GM23248 (cell line): Measurements from ENCODE around the gene AXIN1. TPM values are rescaled to one million over a fixed set of nuclear protein-coding genes. Genes with fewer than 3 reads are reported as not detected.

Experiments used
- DNase-seq: peaks from one replicate; pipeline ENCODE4 v3.0.0-alpha.2; 2015
- H2AFZ ChIP-seq: fragments of 200-600 bp; sonication (generic); 2 replicates; pipeline ENCODE4 v1.6.1; 2016; ENCODE audit warnings: antibody characterized with exemption
- H3F3A ChIP-seq: fragments of 200-600 bp; sonication (generic); 2 replicates; pipeline ENCODE4 v1.6.1; 2016; ENCODE audit warnings: mild to moderate bottlenecking, antibody characterized with exemption, mixed run types; ENCODE audit not compliant: insufficient read depth
- H3K27ac ChIP-seq: fragments of 200-600 bp; sonication (generic); 2 replicates; pipeline ENCODE4 v1.5.1; 2016; ENCODE audit warnings: mild to moderate bottlenecking
- H3K27me3 ChIP-seq: fragments of 200-600 bp; sonication (generic); replicated peaks from 2 replicates; pipeline ENCODE4 v1.6.1; 2016; ENCODE audit warnings: mild to moderate bottlenecking; ENCODE audit not compliant: insufficient read depth
- H3K36me3 ChIP-seq: fragments of 200-600 bp; sonication (generic); 2 replicates; pipeline ENCODE4 v1.6.1; 2016; ENCODE audit warnings: low read depth, mild to moderate bottlenecking
- H3K4me1 ChIP-seq: fragments of 200-600 bp; sonication (generic); 2 replicates; pipeline ENCODE4 v1.6.1; 2016; ENCODE audit warnings: mild to moderate bottlenecking; ENCODE audit not compliant: insufficient read depth
- H3K4me2 ChIP-seq: fragments of 200-600 bp; sonication (generic); one replicate; pipeline ENCODE4 v1.6.1; 2016; ENCODE audit warnings: mild to moderate bottlenecking; ENCODE audit not compliant: unreplicated experiment
- H3K4me3 ChIP-seq: fragments of 200-600 bp; sonication (generic); 2 replicates; pipeline ENCODE4 v1.5.1; 2016; ENCODE audit warnings: mild to moderate bottlenecking
- H3K79me2 ChIP-seq: fragments of 200-600 bp; sonication (generic); 2 replicates; pipeline ENCODE4 v1.6.1; 2016; ENCODE audit warnings: mild to moderate bottlenecking; ENCODE audit not compliant: insufficient read depth
- H3K9ac ChIP-seq: fragments of 200-600 bp; sonication (generic); 2 replicates; pipeline ENCODE4 v1.6.1; 2016; ENCODE audit warnings: mild to moderate bottlenecking
- H3K9me2 ChIP-seq: fragments of 200-600 bp; sonication (generic); 2 replicates; pipeline ENCODE4 v1.6.1; 2016; ENCODE audit warnings: mixed run types, mild to moderate bottlenecking, moderate library complexity; ENCODE audit not compliant: insufficient read depth
- H3K9me3 ChIP-seq: fragments of 200-600 bp; sonication (generic); one replicate; pipeline ENCODE4 v1.6.1; 2017; ENCODE audit warnings: low read depth
- H4K20me1 ChIP-seq: fragments of 200-600 bp; sonication (generic); 2 replicates; pipeline ENCODE4 v1.6.0; 2016; ENCODE audit not compliant: insufficient read depth
- EZH2 ChIP-seq: fragments of 200-600 bp; sonication (generic); IDR thresholded peaks from 2 replicates; pipeline ENCODE4 v1.6.1; 2018; ENCODE audit warnings: antibody characterized with exemption, mild to moderate bottlenecking; ENCODE audit not compliant: insufficient read depth, poor library complexity, severe bottlenecking
- EZH2phosphoT487 ChIP-seq: fragments of 200-600 bp; sonication (generic); IDR thresholded peaks from 2 replicates; pipeline ENCODE4 v1.6.1; 2018; ENCODE audit warnings: antibody characterized with exemption, moderate library complexity, mild to moderate bottlenecking, low read depth; ENCODE audit not compliant: insufficient read depth
- WGBS, 2 experiments: methylation state at CpG; one replicate each; pipeline ENCODE4 v1.1.6; 2015 to 2017; ENCODE audit warnings: low lambda C conversion rate in 2 of 2, low coverage in 1 of 2; ENCODE audit errors: missing lambda C conversion rate in 2 of 2; 5-methylcytosine and 5-hydroxymethylcytosine counted together
- in situ Hi-C: fragments of 300-500 bp; cut with MboI; formaldehyde crosslinking; loops from 2 replicates; pipeline ENCODE4 v1.15.0; 2020
- polyA plus RNA-seq: library from polyadenylated mRNA; unstranded; fragments of >200 nt; fragmentation: Nextera tagmentation; extraction: Ambion mirVana; gene quantifications from 2 replicates; pipeline ENCODE4 v1.2.1, GENCODE V29; 2016
- total RNA-seq: library from RNA; depleted of rRNA; stranded (reverse); fragments of >200 nt; shearing (Covaris generic); gene quantifications from 2 replicates; pipeline ENCODE4 v1.2.3, GENCODE V29; 2014

Gene AXIN1
- total and polyA plus RNA-seq, 2 experiments from 2014 or later: 3.3 to 27.1 TPM

- H3K9me2 ChIP-seq: no peaks in the 10 kb centered on the region
- H3K4me3 ChIP-seq: no peak overlapping the region
- no peaks in the 10 kb centered on the region for H3K27me3 ChIP-seq
- H2AFZ ChIP-seq: no peak overlapping the region
- H3F3A ChIP-seq: no peaks in the 10 kb centered on the region
- no peaks in the 10 kb centered on the region for H3K36me3 ChIP-seq
- TF ChIP-seq EZH2: no peak
- no peak for TF ChIP-seq EZH2phosphoT487
- 92 to 93% methylated on average over 15 of the region's 17 CpGs for WGBS, 2 experiments
- in situ Hi-C loops: no loop called here
- no peak overlapping the region for H3K27ac ChIP-seq
- H3K4me1 ChIP-seq: no peaks in the 10 kb centered on the region
- H3K79me2 ChIP-seq: no peaks in the 10 kb centered on the region
- no peak overlapping the region for H3K4me2 ChIP-seq
- no peaks in the 10 kb centered on the region for H4K20me1 ChIP-seq
- no peak overlapping the region for H3K9ac ChIP-seq
- no peak for DNase-seq
- no peaks in the 10 kb centered on the region for H3K9me3 ChIP-seq
These were observed 61.0 kb downstream of the AXIN1 start for GRCh38 chr16:291539-291938.

GRCh38 chr16:290681-291405 lies 61.7 kb downstream of the AXIN1 start:
- H3F3A ChIP-seq: no peaks in the 10 kb centered on the region
- in situ Hi-C loops: no loop called here
- no peaks in the 10 kb centered on the region for H3K27me3 ChIP-seq
- no peak overlapping the region for H2AFZ ChIP-seq
- H3K27ac ChIP-seq: no peak overlapping the region
- no peaks in the 10 kb centered on the region for H3K9me2 ChIP-seq
- no peaks in the 10 kb centered on the region for H3K36me3 ChIP-seq
- no peaks in the 10 kb centered on the region for H4K20me1 ChIP-seq
- no peak for TF ChIP-seq EZH2phosphoT487
- TF ChIP-seq EZH2: no peak
- H3K4me3 ChIP-seq: no peak overlapping the region
- no peaks in the 10 kb centered on the region for H3K79me2 ChIP-seq
- H3K9ac ChIP-seq: no peak overlapping the region
- no peak for DNase-seq
- H3K9me3 ChIP-seq: no peaks in the 10 kb centered on the region
- H3K4me1 ChIP-seq: no peaks in the 10 kb centered on the region
- 94 to 96% methylated on average over 45 to 48 of the region's 50 CpGs for WGBS, 2 experiments
- no peak overlapping the region for H3K4me2 ChIP-seq

- Histone ChIP-seq H3F3A (no peaks in the 10 kb centered on the region), H2AFZ (no peak overlapping the region), H3K36me3 (no peaks in the 10 kb centered on the region), H3K4me1 (no peaks in the 10 kb centered on the region), H3K4me2 (no peak overlapping the region), H3K4me3 (no peak overlapping the region), H3K9ac (no peak overlapping the region), H3K27me3 (no peaks in the 10 kb centered on the region), H3K9me2 (no peaks in the 10 kb centered on the region), H3K27ac (no peak overlapping the region), H3K9me3 (no peaks in the 10 kb centered on the region), H4K20me1 (no peaks in the 10 kb centered on the region), H3K79me2 (no peaks in the 10 kb centered on the region)
- in situ Hi-C loops: no loop called here
- 89 to 93% methylated on average over 21 to 22 of the region's 25 CpGs for WGBS, 2 experiments
- no peak for DNase-seq
- TF ChIP-seq EZH2 (no peak), EZH2phosphoT487 (no peak)
These were observed 62.4 kb downstream of the AXIN1 start for GRCh38 chr16:290015-290680.

- Histone ChIP-seq H3K9ac (no peak overlapping the region), H3K79me2 (no peaks in the 10 kb centered on the region), H3K36me3 (no peaks in the 10 kb centered on the region), H3F3A (no peaks in the 10 kb centered on the region), H3K27ac (no peak overlapping the region), H3K4me1 (no peaks in the 10 kb centered on the region), H3K9me3 (no peaks in the 10 kb centered on the region), H3K27me3 (no peaks in the 10 kb centered on the region), H3K9me2 (no peaks in the 10 kb centered on the region), H4K20me1 (no peaks in the 10 kb centered on the region), H3K4me3 (no peak overlapping the region), H2AFZ (no peak overlapping the region), H3K4me2 (no peak overlapping the region)
- TF ChIP-seq EZH2phosphoT487 (no peak), EZH2 (no peak)
- DNase-seq: no peak
- WGBS, 2 experiments: 98% methylated on average over 22 of the region's 22 CpGs
- in situ Hi-C loops: no loop called here
These were observed 63.0 kb downstream of the AXIN1 start for GRCh38 chr16:289395-289997.
